PC-3 (cell line): ENCODE measurements around the gene TRIL. TPM values are rescaled to one million over a fixed set of nuclear protein-coding genes. Genes with fewer than 3 reads are reported as not detected.
A peak's percentile ranks its signal among the peaks of the same experiment; 100 is the strongest.

ENCODE experiments used
- ATAC-seq: fragments of 200-7000 bp; cut with Tn5 transposase; 2 replicates; pipeline ENCODE4 v1.9.1; 2020; ENCODE audit warnings: mild to moderate bottlenecking, moderate library complexity
- BruUV-seq: library from RNA; stranded (reverse); fragments of 400-500 nt; replicated peaks from 2 replicates; lab custom pipeline; 2021; lab: Mats Ljungman, UMichigan
- CTCF ChIA-PET: fragments of 300-600 bp; sonication (Branson Sonifier 250); formaldehyde crosslinking; loops from one replicate; lab custom pipeline; 2022; ENCODE audit warnings: antibody characterized with exemption; lab: Charles Lee
- POLR2A ChIA-PET: fragments of 300-600 bp; sonication (Branson Sonifier 250); formaldehyde crosslinking; loops from one replicate; lab custom pipeline; 2022; ENCODE audit warnings: antibody characterized with exemption; ENCODE audit not compliant: unreplicated experiment; lab: Charles Lee
- DNase-seq: peaks from one replicate; pipeline ENCODE4 v3.0.0-alpha.2; 2015
- H2AFZ ChIP-seq: fragments of 300-600 bp; sonication (generic); 2 replicates; pipeline ENCODE4 v1.6.0; 2016; ENCODE audit warnings: antibody characterized with exemption, low read length
- H3F3A ChIP-seq: fragments of 300-600 bp; sonication (generic); one replicate; pipeline ENCODE4 v1.6.0; 2017; ENCODE audit warnings: antibody characterized with exemption, low read length, control low read depth, mild to moderate bottlenecking; ENCODE audit not compliant: unreplicated experiment
- H3K27ac ChIP-seq: fragments of 300-600 bp; sonication (generic); 2 replicates; pipeline ENCODE4 v1.5.1; 2016; ENCODE audit warnings: mild to moderate bottlenecking, low read length
- H3K27me3 ChIP-seq: fragments of 300-600 bp; sonication (generic); 2 replicates; pipeline ENCODE4 v1.6.1; 2016; ENCODE audit warnings: low read length, mixed read lengths
- H3K36me3 ChIP-seq: fragments of 300-600 bp; sonication (generic); 2 replicates; pipeline ENCODE4 v1.6.1; 2016; ENCODE audit warnings: low read depth, mixed run types, low read length, mixed read lengths
- H3K4me1 ChIP-seq: fragments of 300-600 bp; sonication (generic); 2 replicates; pipeline ENCODE4 v1.5.1; 2016; ENCODE audit warnings: low read length; ENCODE audit not compliant: insufficient read depth
- H3K4me2 ChIP-seq: fragments of 300-600 bp; sonication (generic); 2 replicates; pipeline ENCODE4 v1.6.0; 2016; ENCODE audit warnings: low read length
- H3K4me3 ChIP-seq: fragments of 300-600 bp; sonication (generic); 2 replicates; pipeline ENCODE4 v1.5.1; 2016; ENCODE audit warnings: mild to moderate bottlenecking, low read length, mixed read lengths
- H3K79me2 ChIP-seq: fragments of 300-600 bp; sonication (generic); 2 replicates; pipeline ENCODE4 v1.6.1; 2017; ENCODE audit warnings: low read length, mixed read lengths
- H3K9ac ChIP-seq: fragments of 300-600 bp; sonication (generic); 2 replicates; pipeline ENCODE4 v1.6.0; 2016; ENCODE audit warnings: mild to moderate bottlenecking, low read length
- H3K9me2 ChIP-seq: fragments of 300-600 bp; sonication (generic); replicated peaks from 2 replicates; pipeline ENCODE4 v1.6.1; 2016; ENCODE audit warnings: mixed run types, low read length, mixed read lengths
- H3K9me3 ChIP-seq: fragments of 300-600 bp; sonication (generic); 2 replicates; pipeline ENCODE4 v1.6.1; 2016; ENCODE audit warnings: low read length, mixed read lengths
- H4K20me1 ChIP-seq: fragments of 300-600 bp; sonication (generic); 2 replicates; pipeline ENCODE4 v1.6.1; 2016; ENCODE audit warnings: low read length, mixed read lengths
- CTCF ChIP-seq: fragments of 300-600 bp; sonication (generic); conservative IDR thresholded peaks from 2 replicates; pipeline ENCODE4 v1.5.1; 2017; ENCODE audit warnings: antibody characterized with exemption, low read depth, mild to moderate bottlenecking, low read length
- EZH2 ChIP-seq: fragments of 300-600 bp; sonication (generic); IDR thresholded peaks from one replicate; pipeline ENCODE4 v1.6.1; 2017; ENCODE audit warnings: antibody characterized with exemption, mild to moderate bottlenecking, low read length; ENCODE audit not compliant: unreplicated experiment
- EZH2phosphoT487 ChIP-seq: fragments of 300-600 bp; sonication (generic); IDR thresholded peaks from 2 replicates; pipeline ENCODE4 v1.6.1; 2018; ENCODE audit warnings: mild to moderate bottlenecking, antibody characterized with exemption, low read length, borderline replicate concordance
- intact Hi-C: fragments of 100-400 bp; cut with micrococcal nuclease; formaldehyde crosslinking; loops from 2 replicates; pipeline ENCODE4 v1.9.0; 2023
- total RNA-seq: library from RNA; depleted of rRNA; stranded (reverse); fragments of >200 nt; gene quantifications from 2 replicates; pipeline ENCODE4 v1.2.3, GENCODE V29; 2014

The TRIL gene
- total RNA-seq, 1 experiment from 2014 or later = 0.29 TPM

DNA sequence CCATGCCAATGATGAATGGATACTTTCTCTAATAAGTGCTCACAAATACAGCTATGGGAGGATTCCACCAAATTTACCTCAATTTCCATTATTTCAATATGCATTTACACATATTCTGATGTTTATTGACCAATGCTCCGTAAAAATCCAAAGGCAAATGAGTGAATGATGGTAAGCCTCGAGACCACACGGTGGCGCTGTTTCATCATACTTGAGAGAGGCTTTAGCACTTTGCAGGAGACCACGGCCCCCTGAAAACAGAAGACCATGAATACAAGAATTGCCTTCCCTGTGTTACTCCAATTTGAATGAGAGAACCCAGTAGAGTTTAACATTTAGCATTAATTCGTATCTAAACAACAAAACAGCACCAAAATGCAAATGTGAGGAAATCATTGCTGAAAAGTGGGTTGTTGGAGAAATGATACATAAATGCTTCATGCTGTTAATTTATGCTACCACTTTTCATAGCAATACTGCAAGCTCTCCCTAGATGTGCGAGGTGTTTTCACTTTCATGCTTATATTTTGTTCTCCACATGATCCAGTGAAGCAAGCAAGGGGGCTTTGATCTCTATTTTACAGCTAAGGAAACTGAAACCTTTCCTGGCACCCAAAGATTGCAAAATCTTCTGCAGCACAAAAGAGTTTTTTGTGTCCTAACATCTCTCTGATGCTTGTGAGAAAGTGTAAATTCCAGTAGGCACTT lies 35.4 kb downstream of the TRIL start:
- Histone ChIP-seq H3K79me2 (no peaks in the 10 kb centered on the region), H3K36me3 (no peaks in the 10 kb centered on the region), H3K4me2 (peak overlapping the region; percentile 55), H3K4me1 (peaks cover 7% of the 10 kb centered on the region; the same call in 1 of the 2 replicates), H3K4me3 (0 out of 2 replicates have a peak overlapping the region, but pooled peaks have one; percentile 7), H3F3A (no peaks in the 10 kb centered on the region), H2AFZ (peak overlapping the region; percentile 30), H3K9ac (no peak overlapping the region), H3K27me3 (no peaks in the 10 kb centered on the region), H3K9me2 (no peaks in the 10 kb centered on the region), H3K27ac (no peak overlapping the region), H4K20me1 (no peaks in the 10 kb centered on the region), H3K9me3 (no peaks in the 10 kb centered on the region)
- ChIA-PET POLR2A (no interaction called here), CTCF (interaction anchor here (0.7 to 2.5 kb wide), 4 partner anchors 34 to 532 kb away, joined by 3 to 32 read pairs (median 6); no protein-coding TSS in a partner anchor)
- BruUV-seq = no TSS peak
- intact Hi-C loops = loop anchor here (1.0 to 10.0 kb wide), 9 partner anchors 64 to 1142 kb away; no protein-coding TSS in a partner anchor
- TF ChIP-seq CTCF (peak; percentile 96), EZH2 (no peak), EZH2phosphoT487 (no peak)
- ATAC-seq (peak; percentile 38), DNase-seq (peak; percentile 83)

GRCh38 chr7:28921822-28922221 lies 36.3 kb downstream of the TRIL start:
- no peaks in the 10 kb centered on the region for H3F3A ChIP-seq
- H3K4me2 ChIP-seq = peak overlapping the region; percentile 55
- no TSS peak for BruUV-seq
- intact Hi-C loops = loop anchor here (1.0 to 10.0 kb wide), 9 partner anchors 64 to 1143 kb away; no protein-coding TSS in a partner anchor
- CTCF ChIA-PET = interaction anchor here (0.6 to 2.5 kb wide), 17 partner anchors 9 to 1100 kb away, joined by 3 to 32 read pairs (median 4); no protein-coding TSS in a partner anchor
- H4K20me1 ChIP-seq = no peaks in the 10 kb centered on the region
- no peaks in the 10 kb centered on the region for H3K27me3 ChIP-seq
- H3K4me1 ChIP-seq = peaks cover 7% of the 10 kb centered on the region; the same call in 1 of the 2 replicates
- peak overlapping the region; percentile 30; the same call in 1 of the 2 replicates for H2AFZ ChIP-seq
- no peak overlapping the region for H3K27ac ChIP-seq
- peak; percentile 83 for TF ChIP-seq CTCF
- TF ChIP-seq EZH2 = no peak
- ATAC-seq = peak; percentile 89
- H3K4me3 ChIP-seq = 0 out of 2 replicates have a peak overlapping the region, but pooled peaks have one; percentile 7
- no peaks in the 10 kb centered on the region for H3K9me2 ChIP-seq
- no peak overlapping the region for H3K9ac ChIP-seq
- no peaks in the 10 kb centered on the region for H3K79me2 ChIP-seq
- no peaks in the 10 kb centered on the region for H3K36me3 ChIP-seq
- POLR2A ChIA-PET = interaction anchor here (0.5 to 0.6 kb wide), 3 partner anchors 184 to 487 kb away, joined by 3 to 4 read pairs (median 4); no protein-coding TSS in a partner anchor
- H3K9me3 ChIP-seq = no peaks in the 10 kb centered on the region
- peak; percentile 81 for DNase-seq
